NT2/D1 (cell line): ENCODE data around the gene FAM222B.

ENCODE experiments used
- YY1 ChIP-seq: IDR thresholded peaks from 2 replicates; pipeline ENCODE4 v1.6.1; 2011; ENCODE audit not compliant: insufficient read length, insufficient read depth
- ZNF274 ChIP-seq: IDR thresholded peaks from 2 replicates; pipeline ENCODE4 v1.6.1; 2011; ENCODE audit warnings: mild to moderate bottlenecking, low read depth, low read length

DNA sequence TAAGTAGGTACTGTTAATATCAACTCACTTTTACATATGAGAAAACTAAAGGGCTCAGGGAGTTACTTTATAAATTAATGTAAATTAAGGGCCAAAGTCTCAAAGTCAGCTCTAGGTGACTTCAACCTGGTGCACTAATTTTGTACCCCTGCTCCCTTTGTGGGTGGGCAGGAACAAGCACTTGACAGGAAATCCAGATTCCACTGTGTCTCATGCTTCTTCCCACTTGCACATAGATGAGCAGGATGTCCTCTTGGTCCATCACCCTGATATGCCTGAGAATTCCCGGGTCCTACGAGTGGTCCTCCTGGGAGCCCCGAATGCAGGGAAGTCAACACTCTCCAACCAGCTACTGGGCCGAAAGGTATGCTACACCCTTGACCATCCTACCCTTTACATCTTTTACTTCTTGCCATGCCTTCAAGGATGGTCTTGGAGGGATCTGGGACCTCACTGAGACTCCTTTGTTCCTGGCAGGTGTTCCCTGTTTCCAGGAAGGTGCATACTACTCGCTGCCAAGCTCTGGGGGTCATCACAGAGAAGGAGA lies 13.5 kb upstream of the FAM222B start:
- TF ChIP-seq YY1 (no peak), ZNF274 (no peak)
